Measurements from ENCODE around the gene HNF4A. TPM values are rescaled to one million over a fixed set of nuclear protein-coding genes. Genes with fewer than 3 reads are reported as not detected.

HNF4A gene
- total RNA-seq, 1 donor from 2014 or later: not detected

- no peak for TF ChIP-seq CTCF (conservative IDR thresholded peaks at IDR 0.05; ENCODE audit: low read depth, low read length)
- peak overlapping the region; percentile 54 for H3K4me3 ChIP-seq (ENCODE audit: low read depth, low read length)
- no peak for DNase-seq (ENCODE audit: low read depth)
These were observed 46.4 kb downstream of the HNF4A start for GRCh38 chr20:44401770-44402390.

GRCh38 chr20:44402391-44403193 is 47.1 kb downstream of the HNF4A start:
- H3K4me3 ChIP-seq (ENCODE audit: low read depth, low read length): peak overlapping the region; percentile 54
- TF ChIP-seq CTCF (conservative IDR thresholded peaks at IDR 0.05; ENCODE audit: low read depth, low read length): no peak
- DNase-seq (ENCODE audit: low read depth): no peak

- DNase-seq (ENCODE audit: low read depth): no peak
- no peak for TF ChIP-seq CTCF (conservative IDR thresholded peaks at IDR 0.05; ENCODE audit: low read depth, low read length)
- H3K4me3 ChIP-seq (ENCODE audit: low read depth, low read length): peak overlapping the region; percentile 54
These were observed 48.0 kb downstream of the HNF4A start for GRCh38 chr20:44403194-44404112.

- DNase-seq (ENCODE audit: low read depth): no peak
- no peak for TF ChIP-seq CTCF (conservative IDR thresholded peaks at IDR 0.05; ENCODE audit: low read depth, low read length)
- H3K4me3 ChIP-seq (ENCODE audit: low read depth, low read length): no peak overlapping the region
These were observed 49.0 kb downstream of the HNF4A start for GRCh38 chr20:44404204-44405181.

- no peak for DNase-seq (ENCODE audit: low read depth)
- no peak for TF ChIP-seq CTCF (conservative IDR thresholded peaks at IDR 0.05; ENCODE audit: low read depth, low read length)
- H3K4me3 ChIP-seq (ENCODE audit: low read depth, low read length): no peak overlapping the region
These were observed 49.8 kb downstream of the HNF4A start for GRCh38 chr20:44405257-44405656.

All from epithelial cell of proximal tubule (primary cell).